GM19238 (cell line): ENCODE data around the gene RGPD4.
"Not testable (repeated sequence)": the region's sequence is repeated elsewhere in the genome, so short reads cannot be mapped to it uniquely, and the experiment has no call there.

ENCODE experiments used
- DNase-seq: peaks from one replicate; pipeline ENCODE4 v3.0.0; 2011; ENCODE audit warnings: low spot score; ENCODE audit not compliant: insufficient read length

The RGPD4 gene

DNA sequence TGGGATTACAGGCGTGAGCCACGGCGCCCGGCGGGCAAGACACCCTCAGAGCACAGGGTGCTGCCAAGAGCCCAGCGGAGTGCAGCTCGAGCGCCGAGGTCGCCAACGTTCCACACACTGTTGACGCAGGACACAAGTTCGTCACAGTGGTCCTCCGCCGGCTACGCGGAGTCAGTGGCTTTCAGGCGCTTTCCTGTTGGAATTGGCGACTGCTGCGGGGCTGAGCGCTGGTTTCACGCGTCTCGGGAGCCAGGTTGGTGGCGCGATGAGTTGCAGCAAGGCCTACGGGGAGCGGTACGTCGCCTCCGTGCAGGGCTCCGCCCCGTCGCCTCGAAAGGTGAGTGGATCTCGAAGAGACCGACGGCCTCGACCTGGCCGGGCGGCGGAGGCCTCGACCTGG, at the start of gene RGPD4:
Gene RGPD4, plus strand, starts transcription at position 144 of the 400 bp plus-strand sequence. Its CDS starts 122 bp downstream, at position 266.
- DNase-seq = not testable (repeated sequence)

DNA sequence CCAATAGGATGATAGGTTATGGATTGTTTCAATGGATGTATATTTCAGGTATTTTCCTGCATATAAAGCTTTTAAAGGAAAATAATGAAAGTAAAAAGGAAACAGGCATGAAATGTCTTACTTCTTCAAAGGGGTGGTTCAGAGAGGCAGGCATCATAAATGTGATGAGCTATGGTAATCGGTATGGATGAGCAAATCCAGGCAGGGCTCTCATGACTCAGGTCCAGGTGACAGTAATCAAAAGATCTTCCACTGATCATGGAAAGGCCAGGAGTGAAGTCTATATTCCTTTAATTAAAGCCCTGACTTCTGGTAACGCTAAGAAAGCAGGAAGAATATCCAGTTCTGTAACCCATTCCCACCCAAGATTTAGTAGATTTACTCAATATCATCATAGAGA, 48.7 kb upstream of the RGPD4 start:
- DNase-seq = no peak

DNA sequence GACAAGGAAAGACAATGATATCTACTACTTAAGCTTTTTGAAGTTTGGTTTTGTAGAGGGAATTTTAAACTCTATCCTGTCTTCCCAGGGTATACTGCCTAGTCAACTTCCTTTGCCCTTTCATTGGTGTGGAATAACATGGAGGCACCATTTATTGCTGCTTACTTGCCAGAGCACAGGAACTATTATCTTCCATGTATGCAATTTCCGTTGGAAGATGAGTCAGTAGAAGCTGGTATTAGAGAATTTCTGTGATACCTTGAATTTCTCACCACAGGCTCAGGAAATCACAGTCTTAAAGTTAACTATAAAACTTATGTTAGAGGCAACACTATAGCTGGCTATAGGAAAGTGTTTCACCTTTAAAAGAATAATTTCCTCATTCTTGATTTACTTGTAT, 40.9 kb upstream of the RGPD4 start:
- DNase-seq = no peak

DNA sequence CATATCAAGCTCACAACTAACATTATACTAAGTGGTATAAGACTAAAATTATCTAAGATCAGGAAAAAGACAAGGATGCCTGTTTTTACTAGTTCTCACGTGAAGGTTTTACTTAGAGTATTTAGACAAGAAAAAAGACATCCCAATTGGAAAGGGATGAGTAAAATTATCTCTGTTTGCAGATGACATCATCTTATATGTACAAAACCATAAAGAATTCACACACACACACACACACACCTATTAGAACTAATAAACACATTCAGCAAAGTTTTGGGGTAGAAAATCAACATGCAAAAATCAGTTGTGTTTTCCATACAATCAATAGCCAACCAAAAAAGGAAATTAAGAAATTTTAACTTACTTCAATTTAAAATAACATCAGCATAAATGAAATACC, 35.9 kb upstream of the RGPD4 start:
- DNase-seq = no peak

DNA sequence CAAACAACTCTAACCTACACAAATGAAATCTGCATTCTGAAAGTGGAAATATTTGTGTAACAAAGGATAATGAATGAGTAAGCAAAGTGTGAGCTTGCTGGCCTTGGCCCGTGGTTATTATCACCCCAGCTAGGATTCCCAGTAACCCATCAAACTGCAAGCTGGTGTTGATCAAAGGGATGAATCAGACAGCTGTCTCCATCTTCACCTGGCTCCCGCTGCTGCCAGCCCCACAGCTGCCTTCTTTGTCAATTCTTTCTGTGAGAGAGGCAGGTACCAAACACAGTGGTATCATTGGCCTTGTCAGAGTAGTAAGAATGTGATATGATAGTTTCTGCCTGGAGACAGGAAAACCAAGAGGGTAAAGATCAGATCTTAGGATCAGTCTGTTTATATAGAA, 25.2 kb upstream of the RGPD4 start:
- no peak for DNase-seq

DNA sequence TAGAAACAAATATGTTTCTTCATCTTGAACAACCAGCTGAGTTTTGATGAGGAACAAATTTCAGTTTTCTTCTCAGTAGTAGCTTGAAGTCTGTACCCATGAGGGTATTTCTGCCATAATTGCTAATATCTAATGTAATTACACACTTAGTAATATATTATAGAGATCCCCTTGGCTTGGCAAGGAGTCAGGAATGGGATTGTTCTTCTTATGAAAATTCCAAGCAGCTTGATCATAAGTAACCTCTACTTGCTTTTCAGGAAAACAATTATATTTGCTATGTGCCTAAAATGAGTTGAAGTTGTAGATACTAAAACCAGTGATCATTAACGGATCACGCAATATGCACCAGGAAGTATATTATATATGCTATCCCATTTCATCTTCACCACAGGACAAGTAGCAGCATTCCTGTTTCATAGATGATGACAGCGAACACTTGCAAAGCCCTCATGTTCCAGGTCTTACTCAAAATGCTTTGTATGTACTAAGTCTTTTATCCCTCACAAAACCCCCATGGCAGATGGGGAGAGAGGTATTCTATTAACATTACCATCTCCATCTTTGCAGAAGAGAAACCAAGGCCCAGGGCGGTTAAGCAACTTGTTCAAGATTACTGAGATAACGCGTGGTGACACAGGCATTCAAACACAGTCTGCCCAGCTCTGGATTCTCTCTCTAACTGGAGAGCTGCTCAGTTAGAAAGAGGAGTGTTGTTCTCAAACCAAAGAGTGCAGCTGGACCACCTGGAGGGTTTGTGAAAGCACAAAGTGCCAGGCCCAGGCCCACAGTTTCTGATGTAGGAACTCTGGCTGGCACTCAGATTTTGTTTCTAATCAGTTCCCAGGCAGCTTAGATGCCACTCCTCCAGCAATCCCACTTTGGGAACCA, 21.8 kb upstream of the RGPD4 start:
- DNase-seq = no peak

DNA sequence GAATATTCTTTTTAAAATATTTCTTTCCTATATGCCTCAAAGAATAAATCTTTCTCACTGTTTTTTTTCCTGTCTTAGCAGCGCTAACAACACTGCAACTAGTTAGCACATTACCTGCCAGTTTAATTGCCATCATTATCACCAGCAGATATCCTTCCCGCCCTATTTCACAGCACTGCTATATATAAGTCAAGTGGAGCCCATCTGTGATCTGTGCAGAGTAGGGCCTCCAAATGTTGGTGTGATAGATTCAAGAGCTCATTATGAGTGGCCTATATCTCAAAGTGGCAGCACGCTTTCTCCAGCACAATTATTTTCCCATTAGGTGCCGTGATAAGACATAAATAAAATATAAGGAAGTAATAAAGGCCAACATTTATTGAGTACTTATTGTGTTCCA, 19.8 kb upstream of the RGPD4 start:
- DNase-seq = no peak

DNA sequence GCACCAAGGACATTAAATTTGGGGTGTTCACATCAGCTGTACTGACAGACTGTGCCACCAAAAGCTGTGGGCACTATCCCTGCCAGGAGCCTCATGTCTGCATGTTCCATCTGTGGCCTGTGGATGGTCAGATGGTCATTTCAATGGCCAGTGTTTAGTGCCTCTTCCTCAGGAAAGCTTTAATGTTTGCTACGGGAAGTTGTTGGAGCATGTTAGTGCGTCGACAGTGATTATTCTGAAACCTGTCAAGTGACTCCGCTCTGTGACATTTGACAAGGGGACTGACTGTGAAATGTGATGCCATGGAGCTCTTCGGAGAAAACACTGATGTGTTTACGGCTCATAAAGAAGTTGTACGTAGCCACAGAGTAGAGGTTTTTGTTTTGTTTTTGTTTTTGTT, 18.7 kb upstream of the RGPD4 start:
- DNase-seq = no peak

DNA sequence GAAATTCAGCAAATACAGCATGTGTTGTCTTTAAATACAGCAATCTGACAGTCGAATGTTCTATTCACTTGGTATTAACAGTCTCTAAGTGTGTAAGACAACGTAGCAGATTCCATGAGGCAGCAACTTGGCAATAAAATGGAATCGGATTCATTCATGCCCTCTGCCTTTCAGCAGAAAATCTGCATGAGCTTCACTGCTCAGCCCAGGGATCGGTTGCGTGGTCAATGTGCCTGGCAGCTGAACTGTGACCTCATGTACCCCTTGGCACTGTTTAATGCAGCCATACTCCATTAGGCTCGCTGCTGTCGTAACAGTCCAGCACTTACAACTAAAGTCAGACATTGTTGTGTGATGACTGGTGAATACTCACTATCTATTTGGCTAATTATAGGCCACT, 17.7 kb upstream of the RGPD4 start:
- DNase-seq = no peak

DNA sequence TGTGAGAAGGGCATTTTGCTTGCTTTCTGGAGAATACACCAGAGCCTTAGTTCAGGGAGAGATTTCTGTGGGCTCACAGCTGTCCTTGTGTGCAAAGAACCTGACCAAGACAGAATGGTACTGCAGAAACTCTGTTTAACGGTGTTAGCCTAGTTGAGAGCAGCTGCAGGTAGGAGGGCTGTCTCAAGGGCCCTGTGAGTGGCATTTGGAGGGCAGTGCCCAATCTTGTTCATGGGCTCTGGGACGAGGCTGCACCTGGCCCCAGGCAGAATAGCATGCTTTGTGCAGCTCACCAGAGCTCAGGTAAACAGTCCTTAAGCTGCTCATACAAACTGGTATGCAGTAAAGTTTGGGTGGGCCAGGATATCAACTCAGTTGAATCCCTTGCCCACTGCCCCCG, 16.9 kb upstream of the RGPD4 start:
- no peak for DNase-seq

DNA sequence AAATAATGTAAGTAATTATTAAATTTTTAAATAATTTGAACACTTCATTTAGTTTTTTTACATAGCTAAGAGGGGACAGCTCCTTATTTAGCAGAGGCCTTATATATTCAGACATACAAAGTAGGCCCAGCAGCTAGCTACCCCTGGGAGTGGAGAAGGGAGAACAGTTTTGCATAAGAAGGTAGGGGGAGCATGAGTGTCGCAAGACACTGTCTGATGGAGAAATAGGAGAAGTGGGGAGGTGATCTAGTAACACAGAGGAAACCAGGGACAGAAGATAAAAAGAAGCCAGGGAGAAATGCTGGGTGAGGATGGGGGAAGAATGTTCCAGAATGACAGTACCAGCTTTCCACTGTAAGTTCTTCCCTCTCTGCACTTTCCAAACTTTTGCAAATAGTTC, 16.0 kb upstream of the RGPD4 start:
- DNase-seq = no peak

DNA sequence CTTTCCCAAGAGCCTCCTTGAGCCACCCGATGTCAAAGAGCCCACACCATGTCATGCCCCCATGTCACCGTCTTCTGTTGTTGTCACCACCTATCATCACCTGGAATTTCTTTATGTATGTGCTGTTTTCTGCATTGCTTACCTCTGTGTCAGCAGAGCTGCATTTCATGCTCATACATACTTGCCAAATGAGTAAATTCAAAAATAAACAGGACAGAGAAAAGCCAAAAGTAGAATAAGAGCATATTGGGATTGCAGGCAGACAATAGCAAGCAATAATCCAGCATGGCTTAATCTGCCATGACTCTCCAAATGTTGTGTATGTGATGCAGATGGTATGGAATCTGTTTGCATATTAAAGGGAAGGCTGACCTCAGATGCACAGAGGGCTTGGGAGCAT, 15.3 kb upstream of the RGPD4 start:
- no peak for DNase-seq

DNA sequence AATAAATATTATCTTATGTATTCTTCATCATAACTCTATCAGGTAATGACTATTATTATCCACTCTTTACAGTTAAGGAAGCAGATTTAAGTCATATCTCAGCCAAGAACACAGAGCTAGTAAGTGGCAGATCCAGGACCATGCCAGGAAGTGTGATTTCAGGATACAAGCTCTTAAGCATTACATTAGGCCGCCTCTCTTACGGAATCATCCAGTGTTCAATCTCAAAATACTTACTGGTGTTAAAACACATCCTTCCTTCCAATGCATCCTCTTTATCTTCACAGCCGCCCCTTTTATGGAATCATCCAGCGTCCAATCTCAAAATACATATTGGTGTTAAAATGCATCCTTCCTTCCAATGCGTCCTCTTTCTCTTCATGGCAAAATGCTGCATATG, 14.7 kb upstream of the RGPD4 start:
- no peak for DNase-seq

DNA sequence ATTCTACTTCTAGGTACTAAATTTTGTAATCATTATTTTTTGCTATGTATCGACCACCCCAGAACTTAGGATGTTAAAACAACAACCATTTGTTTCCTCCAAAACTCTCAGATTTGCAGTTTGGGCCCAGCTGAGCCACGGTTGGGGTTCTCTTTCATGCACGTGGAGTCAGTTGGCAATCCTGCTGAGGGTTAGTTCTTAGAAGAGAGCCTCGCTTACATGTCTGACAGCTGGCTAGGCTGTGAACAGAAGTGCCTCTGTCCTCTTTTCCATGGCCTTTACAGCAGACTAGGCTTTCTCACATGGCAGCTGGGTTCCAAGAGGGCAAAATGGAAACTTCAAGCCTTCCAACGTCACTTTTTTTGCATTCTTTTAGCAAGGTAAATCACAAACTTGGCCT, 9.3 kb upstream of the RGPD4 start:
- DNase-seq = no peak

DNA sequence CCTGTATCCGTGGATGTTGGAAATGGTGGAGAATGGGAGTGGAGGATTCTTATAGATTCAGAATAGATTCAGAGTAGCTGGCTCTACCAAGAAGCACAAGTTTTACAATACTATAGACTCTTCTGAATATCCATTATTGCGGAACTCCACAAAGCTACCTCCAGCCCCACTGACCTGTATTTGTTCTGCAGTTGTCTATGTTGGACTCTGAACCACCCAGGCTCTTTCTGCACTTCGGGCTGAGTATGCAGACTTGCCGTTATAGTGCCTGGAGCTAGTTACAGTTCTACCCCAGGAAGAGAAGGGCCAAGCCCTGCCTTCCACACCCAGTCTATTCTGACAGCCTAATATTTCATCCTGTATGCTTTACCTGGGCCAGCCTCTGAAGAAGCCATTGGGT, 4.4 kb upstream of the RGPD4 start:
- no peak for DNase-seq

DNA sequence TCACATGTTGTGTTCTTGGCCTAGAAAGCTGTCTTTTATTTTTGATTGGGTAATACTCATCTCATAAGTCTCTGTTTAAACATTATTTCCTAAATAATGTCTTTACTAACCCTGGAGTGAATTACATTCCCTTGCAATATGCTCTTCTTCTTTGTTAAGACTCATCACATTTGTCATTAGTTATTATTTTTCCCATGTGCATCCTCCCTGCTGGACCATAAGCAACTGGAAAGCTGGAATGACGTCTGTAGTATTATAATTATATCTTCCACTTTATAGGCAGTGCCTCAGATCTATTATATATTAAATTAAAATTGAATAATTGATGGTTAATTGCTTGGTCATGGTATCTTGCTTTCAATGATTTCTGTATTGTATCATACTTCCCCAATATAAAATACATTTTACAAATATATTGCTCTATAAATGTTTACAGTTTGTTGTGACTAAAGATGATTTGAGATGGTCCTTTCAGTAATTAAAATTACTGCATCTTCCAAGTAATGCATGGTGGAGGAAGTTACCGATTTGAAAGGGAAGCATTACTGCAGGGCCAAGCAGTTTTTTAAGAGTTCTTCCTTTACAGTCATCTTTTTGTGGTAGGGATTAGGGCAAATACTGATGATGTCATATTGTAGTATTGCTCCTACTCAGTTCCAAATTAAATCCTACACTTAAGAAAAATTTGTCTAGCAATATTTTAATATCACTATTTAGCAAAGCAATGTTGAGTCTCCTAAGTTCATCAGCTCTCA, 2.1 kb upstream of the RGPD4 start:
- no peak for DNase-seq

DNA sequence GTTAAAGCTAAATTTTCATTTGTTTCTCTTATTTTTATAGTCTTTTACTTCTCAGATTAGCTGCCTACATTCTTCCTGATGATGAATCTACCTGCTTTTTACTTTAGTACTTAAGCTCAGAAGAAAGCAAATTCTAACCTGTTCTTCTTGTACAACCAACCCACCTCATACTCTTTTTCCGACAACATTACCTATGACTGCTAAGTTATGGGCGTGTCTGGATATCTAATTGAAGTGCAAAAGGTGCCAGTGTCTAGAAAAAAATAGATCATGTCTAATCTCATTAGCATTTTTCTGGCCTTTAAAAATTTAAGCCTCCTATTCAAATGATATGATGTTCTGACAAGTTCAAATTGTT, 1.5 kb upstream of the RGPD4 start:
- DNase-seq = no peak

DNA sequence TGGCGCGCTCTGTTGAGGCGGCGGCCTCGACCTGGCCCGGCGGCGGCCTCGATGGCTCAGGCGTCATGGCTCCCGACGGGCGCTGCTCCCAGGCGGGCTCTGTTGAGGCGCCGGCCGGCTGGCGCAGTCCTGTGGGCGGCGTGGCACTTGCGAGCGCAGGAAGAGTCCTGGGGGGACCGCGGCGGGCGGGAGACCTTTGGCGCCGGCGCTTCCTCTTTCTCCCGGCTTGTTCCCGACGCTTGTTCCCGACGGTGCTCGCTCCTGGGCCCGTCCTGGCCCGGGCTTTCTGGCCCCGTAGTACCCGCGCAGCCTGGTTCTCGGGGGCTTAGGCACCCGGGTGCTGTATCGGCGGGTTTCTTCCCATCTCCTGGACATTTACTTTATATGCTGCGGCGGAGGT, 2.8 kb downstream of the RGPD4 start:
- not testable (repeated sequence) for DNase-seq

DNA sequence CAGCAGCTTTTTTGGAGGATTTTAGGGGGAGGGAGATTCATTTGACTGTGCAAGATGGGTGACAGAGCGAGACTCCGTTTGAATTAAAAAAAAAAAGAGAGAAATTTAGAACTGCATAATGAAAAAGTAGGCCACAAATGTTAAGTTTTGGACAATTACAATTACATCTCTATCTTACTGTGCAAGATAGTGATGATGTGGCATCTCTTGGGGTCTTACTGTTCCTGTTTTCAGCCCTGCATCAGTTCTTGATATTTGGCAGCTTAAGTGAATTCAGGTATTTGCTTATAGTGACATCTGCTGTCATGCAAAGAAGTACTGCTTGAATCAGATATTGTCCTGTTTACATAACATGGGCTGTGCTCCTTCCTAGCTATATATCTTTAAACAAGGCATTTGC, 6.5 kb downstream of the RGPD4 start:
- DNase-seq = not testable (repeated sequence)

DNA sequence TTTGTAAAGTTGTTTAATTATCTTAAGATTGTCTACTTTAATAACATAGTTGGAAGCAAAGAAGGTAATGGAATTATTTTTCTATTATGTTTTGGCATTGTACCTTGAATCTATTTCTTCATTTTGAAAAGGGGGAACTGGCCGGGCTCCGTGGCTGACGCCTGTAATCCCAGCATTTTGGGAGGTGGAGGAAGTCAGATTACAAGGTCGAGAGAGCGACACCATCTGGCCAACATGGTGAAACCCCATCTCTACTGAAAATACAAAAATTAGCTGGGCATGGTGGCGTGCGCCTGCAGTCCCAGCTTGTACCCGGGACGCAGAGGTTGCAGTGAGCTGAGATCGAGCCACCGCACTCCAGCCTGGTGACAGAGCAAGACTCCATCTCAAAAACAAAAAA, 6.9 kb downstream of the RGPD4 start:
- not testable (repeated sequence) for DNase-seq

DNA sequence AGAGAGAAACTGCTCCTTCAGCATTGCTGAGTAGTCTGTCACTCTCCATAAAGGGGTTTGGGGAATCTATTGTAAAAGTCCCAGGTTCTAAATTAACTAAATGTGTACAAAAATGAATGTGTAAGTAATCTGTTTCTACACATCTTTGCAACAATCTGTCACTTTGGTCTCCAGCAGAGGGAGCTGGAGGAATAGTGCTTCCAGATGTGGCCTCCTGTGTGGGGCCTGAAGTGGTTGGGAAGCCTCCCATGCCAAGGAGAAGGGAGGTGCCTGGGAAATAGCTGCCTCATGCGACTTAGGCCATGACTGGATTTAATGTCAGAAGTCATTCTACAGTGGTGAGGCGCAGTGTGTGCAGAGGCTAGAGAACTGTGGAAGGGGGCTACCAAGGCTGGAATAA, 89.4 kb downstream of the RGPD4 start:
- DNase-seq = not testable (repeated sequence)

DNA sequence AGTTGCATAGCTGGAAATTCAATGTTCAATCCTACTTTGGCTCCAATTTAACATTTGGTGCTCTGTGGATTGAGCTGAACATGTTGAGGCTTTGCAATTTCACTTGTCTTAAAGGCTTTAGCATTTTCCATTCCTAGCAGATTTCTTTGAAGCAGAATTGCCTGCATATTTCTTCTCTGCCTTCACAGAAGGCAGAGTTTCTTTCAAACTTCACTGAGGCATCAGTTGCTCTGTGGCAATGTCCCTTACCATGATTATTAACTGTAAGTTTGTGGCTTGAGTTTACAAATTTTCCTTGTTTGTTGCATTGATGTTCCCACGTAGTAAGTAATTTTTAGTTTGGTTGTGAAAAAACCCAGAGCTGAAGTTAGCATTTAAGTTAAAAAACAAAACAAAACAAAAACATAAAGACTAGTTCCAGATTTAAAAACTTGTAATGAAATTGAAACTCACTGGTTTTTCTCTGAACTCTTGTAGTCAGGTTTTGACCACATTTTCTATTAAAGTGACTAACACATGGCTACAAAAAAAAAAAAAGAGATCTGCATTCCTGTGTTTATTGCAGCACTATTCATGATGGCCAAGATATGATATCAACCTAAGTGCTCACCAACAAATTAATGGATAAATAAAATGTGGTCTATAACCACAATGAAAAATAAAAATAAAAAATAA, 90.1 kb downstream of the RGPD4 start:
- not testable (repeated sequence) for DNase-seq
